ENCODE measurements around the gene PTBP2.

The PTBP2 gene

DNA sequence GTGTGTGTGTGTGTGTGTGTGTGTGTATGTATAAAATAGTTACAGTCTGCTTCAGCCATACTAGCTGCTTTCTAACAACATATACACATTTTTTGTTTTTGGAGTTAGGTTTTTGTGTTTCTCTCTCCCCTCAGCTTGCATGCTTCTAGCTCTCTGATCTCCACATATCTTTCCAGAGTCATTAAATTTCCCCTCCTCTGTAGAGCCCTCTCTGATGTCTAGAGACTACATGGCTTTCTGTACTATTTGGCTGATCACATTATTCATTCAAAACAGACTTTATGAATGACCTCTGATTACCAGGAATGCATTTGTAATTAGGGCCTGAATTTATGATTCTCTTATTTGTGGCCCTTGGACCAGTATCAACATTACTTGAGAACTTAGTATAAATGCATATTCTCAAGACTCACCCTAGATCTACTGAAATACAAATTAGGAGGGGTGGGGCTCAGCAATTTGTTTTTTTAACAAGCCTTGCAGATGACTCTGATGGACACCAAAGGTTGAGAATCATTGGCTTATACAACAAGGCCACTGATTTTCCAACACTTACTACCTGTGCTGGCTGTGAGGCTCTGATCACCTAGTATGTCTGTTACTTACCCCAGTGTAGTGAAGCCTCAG is 104.5 kb downstream of the PTBP2 start:
- no peak for DNase-seq

GRCh38 chr1:96833376-96833775 is 111.8 kb downstream of the PTBP2 start:
- no peak for DNase-seq

DNA sequence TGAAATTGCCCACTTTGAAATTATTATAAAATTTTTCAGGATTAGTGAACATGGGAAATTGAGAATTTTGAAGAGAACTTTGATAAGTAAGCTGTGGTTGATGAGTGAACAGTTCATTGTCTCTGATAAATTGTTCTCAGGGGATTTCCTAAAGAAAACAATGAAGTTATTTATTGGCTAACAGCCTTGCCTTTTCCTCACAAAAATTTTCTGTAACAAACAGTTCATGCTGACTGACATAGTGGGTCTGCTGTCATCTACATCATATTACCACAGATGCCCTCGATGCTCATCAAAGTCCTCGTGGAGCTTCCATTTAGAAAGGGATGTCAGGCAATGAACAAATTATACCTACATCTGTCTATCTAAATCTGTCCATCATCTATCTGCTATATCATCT is 113.4 kb downstream of the PTBP2 start:
- no peak for DNase-seq

DNA sequence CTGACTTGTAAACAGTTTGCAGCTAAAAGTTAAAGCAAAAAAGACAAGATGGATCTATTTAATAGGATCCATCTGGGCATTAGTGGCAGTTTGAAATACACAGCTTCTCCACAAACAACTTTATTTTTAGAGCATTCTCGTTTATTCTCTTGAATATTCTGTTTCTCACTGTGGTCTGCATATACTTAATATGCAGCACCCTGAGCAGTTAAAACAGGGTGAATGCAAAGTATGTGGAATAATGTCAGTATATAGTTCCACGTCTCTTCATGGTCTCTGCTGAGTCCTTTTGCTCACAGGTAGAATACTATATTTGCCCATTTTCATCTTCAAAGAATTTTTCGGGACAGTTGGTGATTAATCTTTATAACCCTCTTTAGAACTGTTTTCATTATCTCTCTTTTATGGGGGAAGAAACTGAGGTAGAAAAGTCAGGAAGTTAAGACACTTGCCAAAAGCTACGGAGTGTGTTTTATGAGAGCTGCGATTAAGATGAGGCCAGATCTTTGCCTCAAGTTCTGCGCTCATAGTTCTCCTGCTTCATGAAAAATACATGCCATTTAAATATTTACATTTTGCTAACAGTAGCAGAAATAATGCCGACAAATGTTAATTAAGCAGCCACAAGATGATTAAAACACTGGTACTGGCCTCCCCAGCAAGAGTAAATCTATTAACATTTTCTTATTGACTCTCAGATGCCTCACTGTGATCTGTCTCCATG is 115.6 kb downstream of the PTBP2 start:
- DNase-seq, result no peak

DNA sequence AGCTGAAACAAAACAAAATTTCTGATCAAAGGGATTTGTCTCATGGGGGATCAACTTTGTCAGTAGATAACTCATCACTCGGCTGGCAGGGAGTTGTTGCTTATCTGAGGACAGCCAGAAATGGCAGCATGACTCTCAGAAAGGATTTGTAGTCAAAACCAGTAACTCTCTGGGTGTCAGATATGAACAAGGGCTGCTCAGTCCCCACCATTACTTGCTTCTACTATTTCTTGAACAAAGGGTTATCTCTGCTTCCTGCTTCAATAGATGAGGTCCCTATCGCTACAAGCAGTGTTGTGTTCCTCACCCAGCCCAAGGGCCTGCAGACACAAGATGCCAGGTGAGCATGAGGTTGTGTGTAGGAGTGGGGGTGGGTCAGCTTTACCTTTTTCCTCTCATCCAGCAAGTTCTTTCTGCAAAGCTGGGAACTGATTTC is 116.2 kb downstream of the PTBP2 start:
- no peak for DNase-seq

GRCh38 chr1:96840396-96840795 is 118.8 kb downstream of the PTBP2 start:
- no peak for DNase-seq

DNA sequence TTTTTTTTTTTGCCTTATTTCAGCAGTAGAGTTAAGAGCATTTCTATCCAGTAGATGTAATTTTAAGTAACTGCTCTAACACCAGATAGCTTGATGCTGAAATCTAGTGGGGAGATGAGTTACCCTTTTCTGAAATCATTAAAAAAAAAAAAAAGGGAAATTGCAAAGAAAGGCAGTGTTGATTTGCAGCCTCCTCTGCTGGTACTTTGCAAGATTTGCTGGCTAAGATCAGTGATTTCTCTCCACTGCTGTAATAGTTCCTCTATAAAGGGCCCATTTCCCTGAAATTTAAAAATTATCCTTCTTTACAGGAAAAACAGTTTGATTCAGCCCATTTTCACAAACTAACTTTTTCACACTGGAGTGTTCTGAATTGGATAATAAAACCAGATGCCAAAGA is 120.6 kb downstream of the PTBP2 start:
- DNase-seq, result no peak

DNA sequence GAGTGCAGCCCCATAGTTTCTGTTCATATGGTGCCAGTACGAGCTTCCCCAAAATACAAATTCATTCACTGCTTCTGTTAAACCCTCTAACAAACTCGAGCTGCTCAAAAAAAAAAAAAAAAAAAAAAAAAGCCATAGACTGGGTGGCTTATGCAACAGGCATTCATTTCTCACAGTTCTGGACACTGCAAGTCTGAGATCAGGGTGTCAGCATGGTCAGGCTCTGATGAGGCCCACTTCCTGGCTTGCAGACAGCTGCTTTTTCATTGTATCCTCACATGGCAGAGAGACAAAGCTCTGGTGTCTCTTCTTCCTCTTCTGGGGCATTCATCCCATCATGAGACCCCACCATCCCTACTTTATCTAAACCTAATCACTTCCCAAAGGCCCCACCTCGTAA is 121.6 kb downstream of the PTBP2 start:
- no peak for DNase-seq

DNA sequence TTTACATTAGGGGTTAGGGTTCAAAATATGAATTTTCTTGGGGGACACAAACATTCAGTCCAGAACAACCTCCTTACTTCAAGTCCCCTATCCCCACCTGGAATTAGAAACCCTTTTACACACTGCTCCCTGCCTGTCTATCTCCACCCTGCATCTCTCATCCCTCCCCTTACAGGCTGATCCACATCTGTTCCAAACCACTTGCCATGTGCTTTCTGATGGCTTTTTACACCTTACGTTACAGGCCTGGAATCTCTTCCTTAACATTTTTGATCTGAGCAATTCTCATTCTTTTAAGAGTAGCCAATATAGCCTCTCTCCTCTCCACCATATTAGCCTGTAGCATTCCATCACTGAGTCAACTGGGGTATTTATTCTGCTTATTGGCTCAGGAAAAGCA is 122.0 kb downstream of the PTBP2 start:
- no peak for DNase-seq

DNA sequence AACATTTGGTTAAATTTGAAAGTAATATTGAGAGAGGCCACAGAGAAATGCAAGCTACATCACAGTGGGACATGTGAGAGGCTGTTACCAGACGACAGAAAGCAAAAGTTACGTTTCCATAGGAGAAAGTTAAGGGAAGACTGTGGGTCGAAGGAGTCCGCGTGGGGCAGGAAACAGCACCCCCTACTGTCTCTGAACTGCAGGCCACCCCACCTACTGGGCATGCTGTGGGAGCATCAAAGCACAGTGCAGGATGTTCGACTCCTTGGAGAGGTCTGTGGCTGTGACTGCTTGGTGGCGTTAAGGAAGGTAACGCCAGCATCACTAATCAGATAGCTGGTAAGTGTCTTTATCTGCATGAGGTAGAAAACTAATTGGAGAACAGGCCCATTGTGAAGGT is 123.9 kb downstream of the PTBP2 start:
- no peak for DNase-seq

DNA sequence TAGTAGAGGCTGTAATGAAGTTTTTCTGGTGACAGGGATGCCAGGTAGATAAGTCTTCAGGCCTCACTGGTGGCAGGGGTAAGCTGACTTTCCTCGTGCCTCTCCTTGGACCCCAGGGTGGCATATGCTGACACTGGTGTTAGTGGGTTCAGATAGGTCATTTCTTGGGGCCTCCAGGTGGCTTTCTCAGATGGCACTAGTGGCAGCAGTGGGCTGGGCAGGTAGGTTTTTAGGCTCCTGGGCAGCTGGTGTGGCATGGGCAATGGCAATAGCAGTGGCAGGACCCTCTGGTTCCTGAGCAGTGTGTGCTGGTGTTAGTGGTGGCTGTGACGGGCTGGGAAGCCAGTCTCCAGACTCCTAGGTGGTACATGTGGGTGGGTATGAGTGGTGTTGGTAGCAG is 140.3 kb downstream of the PTBP2 start:
- no peak for DNase-seq

DNA sequence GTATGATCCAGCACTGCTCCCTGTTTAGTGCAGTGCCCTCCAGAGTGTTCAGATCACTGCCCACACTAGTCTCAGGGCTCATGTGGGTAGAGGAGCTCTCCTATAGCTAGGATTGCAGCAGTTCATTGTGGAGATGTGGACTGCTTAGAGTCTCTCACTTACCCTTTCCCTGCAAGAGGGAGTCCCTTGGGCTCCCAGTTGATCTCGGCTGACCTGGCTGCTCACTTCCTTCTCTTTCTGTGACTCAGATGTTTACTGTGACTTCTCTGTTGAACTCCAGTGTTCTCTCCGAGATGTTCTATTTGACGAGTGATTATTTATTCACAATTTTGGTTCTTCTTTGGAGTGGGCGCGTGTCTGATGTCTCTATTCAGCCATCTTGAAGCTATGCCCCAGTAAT is 141.9 kb downstream of the PTBP2 start:
- DNase-seq, result no peak

Measured in NCI-H1436 (cell line).